Skin of body (tissue), 2 donors: ENCODE results near the gene PIAS3. TPM values are rescaled to one million over a fixed set of nuclear protein-coding genes. Genes with fewer than 3 reads are reported as not detected.
"Not testable (repeated sequence)": the region's sequence is repeated elsewhere in the genome, so short reads cannot be mapped to it uniquely, and the experiment has no call there.

Experiments
- DNase-seq: peaks from one replicate; lab custom pipeline; 2025; lab: John Stamatoyannopoulos, UW
- total RNA-seq: library from RNA; depleted of rRNA; stranded (reverse); fragments of >200 nt; gene quantifications from one replicate; pipeline ENCODE4 v1.2.3, GENCODE V29; 2014

The PIAS3 gene
- total RNA-seq, 1 donor from 2014 or later, result 21.6 TPM

- DNase-seq, result no peak
Observed at GRCh38 chr1:145877923-145878486, 19.1 kb upstream of the PIAS3 start.

GRCh38 chr1:145874646-145875045 lies 15.8 kb upstream of the PIAS3 start:
- no peak for DNase-seq

GRCh38 chr1:145871994-145872924 lies 13.4 kb upstream of the PIAS3 start:
- no peak for DNase-seq

- no peak for DNase-seq
Observed at GRCh38 chr1:145868232-145868631, 9.4 kb upstream of the PIAS3 start.

- DNase-seq, result peak; percentile 54
Observed at GRCh38 chr1:145863282-145864018, 4.6 kb upstream of the PIAS3 start.

GRCh38 chr1:145859491-145860023 lies 676 bp upstream of the PIAS3 start:
- peak; percentile 77 for DNase-seq

- DNase-seq, result no peak
Observed at GRCh38 chr1:145858238-145858900, 512 bp downstream of the PIAS3 start.

- DNase-seq, result no peak
Observed at GRCh38 chr1:145857170-145857569, 1.7 kb downstream of the PIAS3 start.

GRCh38 chr1:145855426-145855948 lies 3.4 kb downstream of the PIAS3 start:
- no peak for DNase-seq

- no peak for DNase-seq
Observed at GRCh38 chr1:145849356-145850160, 9.3 kb downstream of the PIAS3 start.

GRCh38 chr1:145847827-145848226 lies 11.1 kb downstream of the PIAS3 start:
- no peak for DNase-seq

GRCh38 chr1:145846201-145846612 lies 12.7 kb downstream of the PIAS3 start:
- DNase-seq, result no peak

GRCh38 chr1:145845514-145846161 lies 13.2 kb downstream of the PIAS3 start, which contains the start of gene NUDT17:
Gene NUDT17, plus strand, starts transcription at chr1:145845630. Its CDS starts 11 bp downstream, at chr1:145845641.
- peak; percentile 50 for DNase-seq

GRCh38 chr1:145845144-145845513 lies 13.8 kb downstream of the PIAS3 start:
- DNase-seq, result no peak

- DNase-seq, result no peak
Observed at GRCh38 chr1:145843031-145843430, 15.8 kb downstream of the PIAS3 start.

- no peak for DNase-seq
Observed at GRCh38 chr1:145837656-145838055, 21.2 kb downstream of the PIAS3 start.

- DNase-seq, result not testable (repeated sequence)
Observed at GRCh38 chr1:145830810-145831209, 28.1 kb downstream of the PIAS3 start.

- DNase-seq, result no peak
Observed at GRCh38 chr1:145828367-145829026, 30.4 kb downstream of the PIAS3 start.

GRCh38 chr1:145827966-145828365 lies 30.9 kb downstream of the PIAS3 start:
- no peak for DNase-seq
